Right lung (tissue), 10 donors: ENCODE measurements around the gene JOSD1. TPM values are rescaled to one million over a fixed set of nuclear protein-coding genes. Genes with fewer than 3 reads are reported as not detected.

ENCODE experiments used
- DNase-seq, 2 donors: peaks; one replicate each; pipeline ENCODE4 v3.0.0-alpha.2; 2013
- long read RNA-seq, 8 donors: transcript quantifications; one replicate each; lab custom pipeline, GENCODE V29; 2026
- polyA plus RNA-seq, 5 donors: library from polyadenylated mRNA; unstranded; fragments of 120-200 nt; gene quantifications; one replicate each; pipeline versions ENCODE4 v1.2.1 to v1.2.3, GENCODE V29; 2013; ENCODE audit warnings: inconsistent platforms in 1 of 5, low replicate concordance in 1 of 5; ENCODE audit not compliant: insufficient read length in 5 of 5, insufficient read depth in 1 of 5

Gene JOSD1
- polyA plus RNA-seq: 10 to 100 TPM; 46.3 to 55.6 (median 47.7) TPM
- long read RNA-seq, donor 1, transcript JOSD1-201 (4 exons, 3,648 nt): major isoform, 10 of 41 reads
- long read RNA-seq, donor 1, partial matches to known transcripts: 27 of 41 reads
- long read RNA-seq, donor 1, other reads (novel, unspliced or antisense): 0 of 41 reads
- long read RNA-seq, donor 2, partial matches to known transcripts: 0 of 6 reads
- long read RNA-seq, donor 2, other reads (novel, unspliced or antisense): 0 of 6 reads
- long read RNA-seq, donor 3, partial matches to known transcripts: 0 of 3 reads
- long read RNA-seq, donor 3, other reads (novel, unspliced or antisense): 0 of 3 reads
- long read RNA-seq, donor 4, transcript JOSD1-201 (4 exons, 3,648 nt): major isoform, 7 of 11 reads
- long read RNA-seq, donor 4, partial matches to known transcripts: 0 of 11 reads
- long read RNA-seq, donor 4, other reads (novel, unspliced or antisense): 0 of 11 reads
- long read RNA-seq, donor 5, transcript JOSD1-201 (4 exons, 3,648 nt): major isoform, 8 of 15 reads
- long read RNA-seq, donor 5, partial matches to known transcripts: 0 of 15 reads
- long read RNA-seq, donor 5, other reads (novel, unspliced or antisense): 0 of 15 reads
- long read RNA-seq, donor 6, transcript JOSD1-201 (4 exons, 3,648 nt): major isoform, 6 of 7 reads
- long read RNA-seq, donor 6, partial matches to known transcripts: 0 of 7 reads
- long read RNA-seq, donor 6, other reads (novel, unspliced or antisense): 0 of 7 reads
- long read RNA-seq, donor 7, transcript JOSD1-201 (4 exons, 3,648 nt): major isoform, 5 of 53 reads
- long read RNA-seq, donor 7, partial matches to known transcripts: 47 of 53 reads
- long read RNA-seq, donor 7, other reads (novel, unspliced or antisense): 0 of 53 reads
- long read RNA-seq, donor 8, partial matches to known transcripts: 0 of 3 reads
- long read RNA-seq, donor 8, other reads (novel, unspliced or antisense): 0 of 3 reads

- DNase-seq: peak; percentile 93 to 95
These were observed at the start of gene JOSD1 for GRCh38 chr22:38700789-38701628. JOSD1 (minus strand) TSS chr22:38700943; CDS start chr22:38699987, 956 bp downstream.

- no peak for DNase-seq
These were observed 49.4 kb upstream of the JOSD1 start for GRCh38 chr22:38750104-38750503.

- DNase-seq: no peak
These were observed 47.9 kb upstream of the JOSD1 start for GRCh38 chr22:38748487-38749136.

- no peak for DNase-seq
These were observed 45.1 kb upstream of the JOSD1 start for GRCh38 chr22:38745676-38746460.

- DNase-seq: no peak
These were observed 44.2 kb upstream of the JOSD1 start for GRCh38 chr22:38744981-38745380.

GRCh38 chr22:38742176-38742942 is 41.6 kb upstream of the JOSD1 start:
- no peak for DNase-seq

GRCh38 chr22:38741576-38741975 is 40.8 kb upstream of the JOSD1 start:
- no peak for DNase-seq

- DNase-seq: no peak
These were observed 40.4 kb upstream of the JOSD1 start for GRCh38 chr22:38741166-38741565.

GRCh38 chr22:38740754-38741153 is 40.0 kb upstream of the JOSD1 start:
- no peak for DNase-seq

GRCh38 chr22:38740116-38740723 is 39.5 kb upstream of the JOSD1 start:
- no peak for DNase-seq

GRCh38 chr22:38739300-38740055 is 38.7 kb upstream of the JOSD1 start:
- no peak for DNase-seq

GRCh38 chr22:38738475-38739070 is 37.8 kb upstream of the JOSD1 start:
- DNase-seq: no peak

GRCh38 chr22:38737302-38738060 is 36.7 kb upstream of the JOSD1 start:
- no peak for DNase-seq

- no peak for DNase-seq
These were observed 35.5 kb upstream of the JOSD1 start for GRCh38 chr22:38736257-38736570.

- no peak for DNase-seq
These were observed 34.9 kb upstream of the JOSD1 start for GRCh38 chr22:38735465-38736256.

- DNase-seq: no peak
These were observed 34.4 kb upstream of the JOSD1 start for GRCh38 chr22:38735126-38735464.
